ENCODE data around the gene CAPZB. TPM values are rescaled to one million over a fixed set of nuclear protein-coding genes. Genes with fewer than 3 reads are reported as not detected.

CAPZB gene
- total and polyA plus RNA-seq, 2 of the 4 experiments (the other 2 are of a cell fraction): 216 to 304 TPM

DNA sequence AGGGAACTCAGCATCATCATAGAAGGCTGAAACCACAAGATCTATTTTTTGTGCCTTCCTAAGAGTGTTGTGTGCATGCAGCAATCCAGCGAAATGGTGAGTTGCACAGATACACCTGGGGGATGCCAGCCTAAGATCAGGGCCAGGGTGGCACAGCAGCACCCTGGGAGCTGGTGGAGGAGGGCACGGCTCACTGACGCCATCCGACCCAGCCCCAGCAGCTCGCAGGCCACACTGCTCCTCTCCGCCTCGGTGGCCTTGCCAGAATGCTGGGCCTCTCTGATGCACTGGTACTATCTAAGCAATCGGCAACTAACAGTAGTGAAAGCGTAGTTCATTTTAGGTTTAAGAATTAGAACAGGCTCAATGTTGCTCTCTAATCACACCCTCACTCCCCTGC, 37.8 kb downstream of the CAPZB start (continued):
- TF ChIP-seq, protein P1, sequence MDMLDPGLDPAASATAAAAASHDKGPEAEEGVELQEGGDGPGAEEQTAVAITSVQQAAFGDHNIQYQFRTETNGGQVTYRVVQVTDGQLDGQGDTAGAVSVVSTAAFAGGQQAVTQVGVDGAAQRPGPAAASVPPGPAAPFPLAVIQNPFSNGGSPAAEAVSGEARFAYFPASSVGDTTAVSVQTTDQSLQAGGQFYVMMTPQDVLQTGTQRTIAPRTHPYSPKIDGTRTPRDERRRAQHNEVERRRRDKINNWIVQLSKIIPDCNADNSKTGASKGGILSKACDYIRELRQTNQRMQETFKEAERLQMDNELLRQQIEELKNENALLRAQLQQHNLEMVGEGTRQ (IDR thresholded peaks at IDR 0.05; ENCODE audit: low read depth, low read length): no peak
- TF ChIP-seq RCOR1 (IDR thresholded peaks at IDR 0.05; ENCODE audit: insufficient replicate concordance, low read length) (no peak), CEBPB (IDR thresholded peaks at IDR 0.05; ENCODE audit: low read depth, low read length) (no peak)
